ENCODE results near the gene PDE3B. TPM values are rescaled to one million over a fixed set of nuclear protein-coding genes. Genes with fewer than 3 reads are reported as not detected.
"Not testable (repeated sequence)": the region's sequence is repeated elsewhere in the genome, so short reads cannot be mapped to it uniquely, and the experiment has no call there.

The PDE3B gene
- total RNA-seq, 2 donors from 2014 or later = 17.4 to 64.6 TPM

DNA sequence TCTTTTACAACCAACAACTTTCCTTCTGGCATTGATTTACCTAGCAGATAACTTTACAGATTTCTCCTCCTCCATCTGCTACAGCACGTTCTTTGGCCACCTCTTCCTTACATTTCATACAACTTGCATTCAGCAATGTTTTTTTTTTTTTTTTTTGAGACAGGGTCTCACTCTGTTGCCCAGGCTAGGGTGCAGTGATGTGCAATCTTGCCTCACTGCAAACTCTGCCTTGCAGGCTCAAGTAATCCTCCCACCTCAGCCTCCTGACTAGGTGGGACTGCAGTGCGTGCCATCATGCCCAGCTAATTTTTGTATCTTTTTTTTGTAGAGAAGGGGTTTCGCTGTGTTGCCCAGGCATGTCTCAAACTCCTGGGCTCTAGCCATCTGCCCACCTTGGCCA, 6.5 kb downstream of the PDE3B start:
- no peaks in the 10 kb centered on the region for H3K9me3 ChIP-seq
- WGBS, 2 donors = 85 to 86% methylated on average over 3 of the region's 3 CpGs
- TF ChIP-seq, protein P1, sequence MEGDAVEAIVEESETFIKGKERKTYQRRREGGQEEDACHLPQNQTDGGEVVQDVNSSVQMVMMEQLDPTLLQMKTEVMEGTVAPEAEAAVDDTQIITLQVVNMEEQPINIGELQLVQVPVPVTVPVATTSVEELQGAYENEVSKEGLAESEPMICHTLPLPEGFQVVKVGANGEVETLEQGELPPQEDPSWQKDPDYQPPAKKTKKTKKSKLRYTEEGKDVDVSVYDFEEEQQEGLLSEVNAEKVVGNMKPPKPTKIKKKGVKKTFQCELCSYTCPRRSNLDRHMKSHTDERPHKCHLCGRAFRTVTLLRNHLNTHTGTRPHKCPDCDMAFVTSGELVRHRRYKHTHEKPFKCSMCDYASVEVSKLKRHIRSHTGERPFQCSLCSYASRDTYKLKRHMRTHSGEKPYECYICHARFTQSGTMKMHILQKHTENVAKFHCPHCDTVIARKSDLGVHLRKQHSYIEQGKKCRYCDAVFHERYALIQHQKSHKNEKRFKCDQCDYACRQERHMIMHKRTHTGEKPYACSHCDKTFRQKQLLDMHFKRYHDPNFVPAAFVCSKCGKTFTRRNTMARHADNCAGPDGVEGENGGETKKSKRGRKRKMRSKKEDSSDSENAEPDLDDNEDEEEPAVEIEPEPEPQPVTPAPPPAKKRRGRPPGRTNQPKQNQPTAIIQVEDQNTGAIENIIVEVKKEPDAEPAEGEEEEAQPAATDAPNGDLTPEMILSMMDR (IDR thresholded peaks at IDR 0.05) = no peak
- no peak for TF ChIP-seq POLR2A (IDR thresholded peaks at IDR 0.05)
- ATAC-seq (no peak), DNase-seq (no peak)
- no peak overlapping the region for H3K4me3 ChIP-seq
- no peaks in the 10 kb centered on the region for H3K27me3 ChIP-seq
- intact Hi-C loops (cut with DNase I) = no loop called here
- no peaks in the 10 kb centered on the region for H3K36me3 ChIP-seq (replicated peaks in 1 of 2; ENCODE audit: insufficient read depth in 1 of 2, low read depth in 2 of 2)
- H3K4me1 ChIP-seq = peaks cover 7% of the 10 kb centered on the region
- no peak overlapping the region for H3K27ac ChIP-seq

DNA sequence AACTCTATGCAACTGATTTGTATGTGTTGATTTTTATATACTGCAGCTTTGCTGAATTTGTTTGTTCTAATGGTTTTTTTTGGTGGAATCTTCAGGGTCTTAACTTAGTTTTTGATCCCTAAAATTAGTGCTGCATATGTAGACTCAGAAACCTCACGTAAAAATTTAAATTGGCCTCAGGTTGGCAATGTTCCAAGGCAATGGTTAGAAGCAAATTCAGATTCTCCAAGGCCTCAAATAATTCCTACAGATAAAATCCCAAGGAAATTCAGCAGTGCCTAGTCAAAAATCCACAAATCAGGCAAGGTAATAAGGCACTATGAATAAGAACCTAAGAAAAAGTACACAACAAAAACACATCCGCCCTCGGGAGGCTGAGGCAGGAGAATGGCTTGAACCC, 9.5 kb downstream of the PDE3B start:
- H3K27ac ChIP-seq = no peak overlapping the region
- WGBS, 2 donors = 77 to 87% methylated on average over 3 of the region's 3 CpGs
- no peaks in the 10 kb centered on the region for H3K27me3 ChIP-seq
- intact Hi-C loops (cut with DNase I) = no loop called here
- ATAC-seq = no peak
- peaks cover 23% of the 10 kb centered on the region for H3K4me1 ChIP-seq
- no peak for DNase-seq
- no peak overlapping the region for H3K4me3 ChIP-seq
- H3K36me3 ChIP-seq (replicated peaks in 1 of 2; ENCODE audit: insufficient read depth in 1 of 2, low read depth in 2 of 2) = no peaks in the 10 kb centered on the region
- no peaks in the 10 kb centered on the region for H3K9me3 ChIP-seq
- TF ChIP-seq, protein P1 (IDR thresholded peaks at IDR 0.05) = no peak
- TF ChIP-seq POLR2A (IDR thresholded peaks at IDR 0.05) = no peak

DNA sequence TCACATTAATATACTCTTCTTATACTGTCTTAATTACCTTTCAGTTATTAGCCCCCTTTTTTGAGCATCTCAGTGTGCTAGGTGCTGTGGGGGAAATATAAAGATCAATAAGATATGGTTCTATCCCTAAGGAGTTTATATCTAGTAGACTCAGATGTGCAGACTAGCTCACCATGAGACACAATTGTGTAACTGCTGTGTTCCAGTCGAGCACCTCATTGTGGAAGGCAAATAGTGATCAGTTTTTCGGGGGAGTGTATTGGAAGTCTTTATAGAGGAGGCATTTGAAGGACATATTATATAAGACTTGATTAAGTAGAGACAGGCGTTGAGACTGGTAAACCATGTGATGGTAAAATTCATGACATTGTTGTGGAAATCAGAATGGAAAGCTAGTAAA, 11.8 kb downstream of the PDE3B start:
- Histone ChIP-seq H3K27ac (no peak overlapping the region), H3K4me3 (no peak overlapping the region), H3K9me3 (no peaks in the 10 kb centered on the region), H3K4me1 (peaks cover 23% of the 10 kb centered on the region), H3K36me3 (replicated peaks in 1 of 2; ENCODE audit: insufficient read depth in 1 of 2, low read depth in 2 of 2) (no peaks in the 10 kb centered on the region), H3K27me3 (no peaks in the 10 kb centered on the region)
- WGBS, 2 donors = 83 to 84% methylated on average over 3 of the region's 3 CpGs
- TF ChIP-seq POLR2A (IDR thresholded peaks at IDR 0.05) = no peak
- TF ChIP-seq, protein P1 (IDR thresholded peaks at IDR 0.05) = no peak
- DNase-seq (no peak), ATAC-seq (no peak)
- intact Hi-C loops (cut with DNase I) = no loop called here

DNA sequence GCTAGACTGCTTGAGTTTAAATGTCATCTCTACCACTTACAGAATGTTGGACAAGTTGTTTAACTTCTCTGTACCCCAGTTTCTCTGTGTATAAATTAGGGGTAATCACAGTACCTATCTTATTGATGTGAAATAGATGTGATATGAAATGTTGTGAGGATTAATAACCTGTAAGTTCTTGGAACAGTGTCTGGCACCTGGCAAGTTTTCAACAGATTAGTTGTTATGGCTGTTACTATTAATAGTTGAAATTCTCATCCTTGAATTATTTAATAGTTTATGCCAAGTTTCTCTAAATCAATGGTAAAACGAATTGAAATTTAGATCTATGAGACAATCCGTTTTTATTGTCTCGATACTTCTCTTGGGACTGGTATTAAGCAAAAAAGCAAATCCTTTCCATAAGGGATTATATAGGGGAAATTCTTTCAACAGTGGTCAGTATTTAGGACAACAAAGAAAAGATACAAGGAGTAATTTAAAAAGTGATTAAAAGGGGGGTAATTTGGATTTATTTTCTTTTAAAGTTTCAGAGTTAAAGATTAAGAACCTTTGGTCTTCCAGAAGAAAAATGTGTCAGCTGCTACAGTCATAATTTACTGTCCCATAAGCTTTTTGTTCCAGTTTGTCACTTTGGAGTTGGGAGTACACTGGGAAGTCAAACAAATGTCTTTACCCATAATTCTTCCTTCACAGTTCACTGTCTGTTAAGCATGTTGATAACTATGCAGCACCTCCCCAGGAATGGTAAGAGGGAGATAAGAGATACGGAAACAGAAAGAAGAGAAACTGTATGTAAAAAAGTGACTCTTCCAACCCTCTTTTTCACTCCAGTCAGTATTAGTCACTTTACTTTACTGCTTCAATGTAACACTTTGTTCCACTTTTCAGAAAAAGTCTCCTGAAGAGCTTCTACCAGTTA, 13.2 kb downstream of the PDE3B start:
- DNase-seq = peak in 3 of 4 donors; percentile 15 to 58 (median 32)
- Histone ChIP-seq H3K27ac (no peak overlapping the region), H3K27me3 (no peaks in the 10 kb centered on the region), H3K9me3 (no peaks in the 10 kb centered on the region), H3K36me3 (replicated peaks in 1 of 2; ENCODE audit: insufficient read depth in 1 of 2, low read depth in 2 of 2) (no peaks in the 10 kb centered on the region), H3K4me1 (peaks cover 23% of the 10 kb centered on the region), H3K4me3 (no peak overlapping the region)
- intact Hi-C loops (cut with DNase I) = no loop called here
- WGBS, 2 donors = 14 to 21% methylated on average over 4 of the region's 4 CpGs
- ATAC-seq = no peak
- TF ChIP-seq, protein P1 (IDR thresholded peaks at IDR 0.05) = no peak
- TF ChIP-seq POLR2A (IDR thresholded peaks at IDR 0.05) = no peak

DNA sequence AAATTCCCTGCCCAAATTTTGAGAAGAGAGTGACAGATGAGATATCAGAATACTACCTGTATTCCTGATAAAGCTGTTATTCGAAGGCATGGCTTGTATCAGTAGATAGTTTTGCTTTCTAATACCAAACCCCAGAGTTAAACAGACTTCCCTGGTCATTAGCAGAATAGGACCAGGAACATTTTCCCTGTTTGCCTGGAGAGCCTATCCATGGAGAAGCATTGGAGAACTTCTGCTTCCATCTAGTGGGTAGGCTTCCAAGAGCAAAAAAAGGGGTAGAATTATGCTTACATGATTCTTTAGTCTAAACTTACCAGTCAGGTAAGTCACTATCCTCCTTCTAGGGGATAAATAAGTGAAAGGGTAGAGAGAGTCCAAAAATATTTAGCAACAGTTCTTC, 14.2 kb downstream of the PDE3B start:
- WGBS, 2 donors = 18 to 32% methylated on average over 1 of the region's 1 CpG
- no peak for ATAC-seq
- TF ChIP-seq, protein P1 (IDR thresholded peaks at IDR 0.05) = peak in 2 of 7 experiments; percentile 5 to 8
- no peak for TF ChIP-seq POLR2A (IDR thresholded peaks at IDR 0.05)
- intact Hi-C loops (cut with DNase I) = no loop called here
- Histone ChIP-seq H3K4me1 (peaks cover 23% of the 10 kb centered on the region), H3K27ac (no peak overlapping the region), H3K27me3 (no peaks in the 10 kb centered on the region), H3K9me3 (no peaks in the 10 kb centered on the region), H3K36me3 (replicated peaks in 1 of 2; ENCODE audit: insufficient read depth in 1 of 2, low read depth in 2 of 2) (no peaks in the 10 kb centered on the region), H3K4me3 (no peak overlapping the region)
- DNase-seq = no peak

DNA sequence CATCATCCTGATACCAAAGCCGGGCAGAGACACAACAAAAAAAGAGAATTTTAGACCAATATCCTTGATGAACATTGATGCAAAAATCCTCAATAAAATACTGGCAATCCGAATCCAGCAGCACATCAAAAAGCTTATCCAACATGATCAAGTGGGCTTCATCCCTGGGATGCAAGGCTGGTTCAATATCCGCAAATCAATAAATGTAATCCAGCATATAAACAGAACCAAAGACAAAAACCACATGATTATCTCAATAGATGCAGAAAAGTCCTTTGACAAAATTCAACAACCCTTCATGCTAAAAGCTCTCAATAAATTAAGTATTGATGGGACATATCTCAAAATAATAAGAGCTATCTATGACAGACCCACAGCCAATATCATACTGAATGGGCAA, 21.3 kb downstream of the PDE3B start:
- intact Hi-C loops (cut with DNase I); H3K27me3 ChIP-seq; H3K9me3 ChIP-seq; H3K4me3 ChIP-seq; H3K36me3 ChIP-seq (replicated peaks in 1 of 2; ENCODE audit: insufficient read depth in 1 of 2, low read depth in 2 of 2); H3K4me1 ChIP-seq; H3K27ac ChIP-seq; ATAC-seq; DNase-seq: not testable (repeated sequence)
- 96% methylated on average over 3 of the region's 3 CpGs for WGBS, 2 donors

DNA sequence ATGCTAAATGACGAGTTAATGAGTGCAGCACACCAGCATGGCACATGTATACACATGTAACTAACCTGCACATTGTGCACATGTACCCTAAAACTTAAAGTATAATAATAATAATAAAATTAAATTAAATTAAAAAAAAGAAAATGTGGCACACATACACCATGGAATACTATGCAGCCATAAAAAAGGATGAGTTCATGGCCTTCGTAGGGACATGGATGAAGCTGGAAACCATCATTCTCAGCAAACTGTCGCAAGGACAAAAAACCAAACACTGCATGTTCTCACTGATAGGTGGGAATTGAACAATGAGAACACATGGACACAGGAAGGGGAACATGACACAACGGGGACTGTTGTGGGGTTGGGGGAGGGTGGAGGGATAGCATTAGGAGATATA, 23.7 kb downstream of the PDE3B start:
- H3K27me3 ChIP-seq; H3K9me3 ChIP-seq; H3K36me3 ChIP-seq (replicated peaks in 1 of 2; ENCODE audit: insufficient read depth in 1 of 2, low read depth in 2 of 2); ATAC-seq; H3K27ac ChIP-seq; intact Hi-C loops (cut with DNase I); H3K4me3 ChIP-seq; H3K4me1 ChIP-seq; DNase-seq: not testable (repeated sequence)
- WGBS, 2 donors = 89 to 94% methylated on average over 4 of the region's 4 CpGs
